HepG2 (cell line): ENCODE data around the gene SOX13. TPM values are rescaled to one million over a fixed set of nuclear protein-coding genes. Genes with fewer than 3 reads are reported as not detected.

ENCODE experiments used
- polyA plus RNA-seq, 8 experiments: library from polyadenylated mRNA; depleted of rRNA in 3 of 8; stranded (reverse) in 7 of 8; unstranded in 1 of 8; fragments of >200 nt; fragmentation: Illumina TruSeq in 4 of 8; extraction: Trizol in 4 of 8; gene quantifications; 2 replicates each; pipeline versions ENCODE4 v1.2.1 to v1.2.3, GENCODE V29; 2011 to 2016; ENCODE audit warnings: low read depth in 4 of 8, missing spikeins in 1 of 8, mixed read lengths in 1 of 8; ENCODE audit not compliant: insufficient read depth in 1 of 8
- total RNA-seq, 5 experiments: library from RNA; depleted of rRNA; stranded (reverse); fragments of >200 nt; fragmentation: Illumina TruSeq; extraction: Trizol; gene quantifications; 2 replicates each; pipeline ENCODE4 v1.2.3, GENCODE V29; 2016; ENCODE audit warnings: low read depth in 1 of 5

The SOX13 gene
- total and polyA plus RNA-seq, 2 of the 13 experiments (the other 11 are each of a cell fraction or from before 2014, with no cell fraction given): 13.3 to 15.8 TPM

Other genes starting within 250 kb of the SOX13 start
- gene SNRPE, start 211.5 kb upstream of the SOX13 start, total RNA-seq (2016; rRNA removed; fragmentation: Illumina TruSeq; extraction: Trizol): 281 and 397 TPM in 2 replicates
- gene SNRPE, start 211.5 kb upstream of the SOX13 start, polyA plus RNA-seq (2011; rRNA removed): 99.9 and 146 TPM in 2 replicates
- 35.3 and 42.8 TPM in 2 replicates for gene ETNK2, start 78.9 kb downstream of the SOX13 start, total RNA-seq (2016; rRNA removed; fragmentation: Illumina TruSeq; extraction: Trizol)
- 15.5 and 23.4 TPM in 2 replicates for gene ETNK2, start 78.9 kb downstream of the SOX13 start, polyA plus RNA-seq (2011; rRNA removed)
- not detected in 2 replicates for gene REN, start 93.2 kb downstream of the SOX13 start, total RNA-seq (2016; rRNA removed; fragmentation: Illumina TruSeq; extraction: Trizol)
- gene REN, start 93.2 kb downstream of the SOX13 start, polyA plus RNA-seq (2011; rRNA removed): 0.05 TPM in 1 of 2 replicates, not detected in the other
- gene KISS1, start 123.4 kb downstream of the SOX13 start, total RNA-seq (2016; rRNA removed; fragmentation: Illumina TruSeq; extraction: Trizol): 0.80 TPM in 1 of 2 replicates, not detected in the other
- 0.24 and 0.33 TPM in 2 replicates for gene KISS1, start 123.4 kb downstream of the SOX13 start, polyA plus RNA-seq (2011; rRNA removed)
- 19.4 and 28.0 TPM in 2 replicates for gene GOLT1A, start 140.9 kb downstream of the SOX13 start, total RNA-seq (2016; rRNA removed; fragmentation: Illumina TruSeq; extraction: Trizol)
- gene GOLT1A, start 140.9 kb downstream of the SOX13 start, polyA plus RNA-seq (2011; rRNA removed): 25.8 and 32.8 TPM in 2 replicates